HG03103 (cell line): ENCODE results near the gene ZNF184.

ENCODE experiments used
- ATAC-seq: cut with Tn5 transposase; IDR thresholded peaks from one replicate; pipeline ENCODE4 v1.9.1; 2021; ENCODE audit warnings: low read depth; ENCODE audit not compliant: unreplicated experiment

The ZNF184 gene

GRCh38 chr6:27479319-27480182 is 6.6 kb upstream of the ZNF184 start:
- peak; percentile 51 for ATAC-seq

- peak; percentile 59 for ATAC-seq
Measured at GRCh38 chr6:27478706-27479318, 5.9 kb upstream of the ZNF184 start.

GRCh38 chr6:27478141-27478705 is 5.3 kb upstream of the ZNF184 start:
- peak; percentile 9 for ATAC-seq

DNA sequence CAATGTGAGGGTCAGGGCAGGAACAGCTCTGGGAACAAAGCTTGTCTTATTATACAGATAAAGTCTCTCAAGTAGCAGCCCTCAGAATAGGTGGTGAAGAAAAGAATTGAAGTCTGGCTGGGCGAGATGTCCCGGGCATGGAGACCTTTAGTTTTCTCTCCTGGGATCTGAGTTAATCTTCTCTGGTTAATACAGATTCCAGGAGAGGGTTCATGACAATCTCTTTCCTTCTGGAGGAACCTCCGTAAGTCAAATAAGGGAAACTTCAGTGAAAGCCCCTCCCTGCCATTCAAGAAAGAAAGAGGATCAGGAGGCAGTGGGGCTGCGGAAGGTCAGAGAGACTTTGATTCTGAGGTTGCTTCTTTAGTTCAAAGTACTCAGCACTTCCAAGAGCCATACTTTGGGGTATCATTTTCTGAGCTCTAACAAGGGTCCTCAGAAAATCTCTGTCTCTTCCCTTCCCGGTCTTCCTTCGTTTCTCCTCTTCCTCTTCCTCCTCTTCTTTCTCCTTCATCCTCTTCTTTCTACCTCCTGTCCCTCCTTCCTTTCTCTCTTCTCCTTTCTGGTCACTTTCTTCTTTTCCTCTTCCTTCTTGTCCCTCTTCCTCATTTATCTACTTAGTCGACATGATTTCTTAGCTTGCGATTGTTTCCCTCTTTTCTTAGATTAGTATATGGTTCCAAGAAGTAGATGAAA is 4.6 kb upstream of the ZNF184 start:
- ATAC-seq, result no peak

DNA sequence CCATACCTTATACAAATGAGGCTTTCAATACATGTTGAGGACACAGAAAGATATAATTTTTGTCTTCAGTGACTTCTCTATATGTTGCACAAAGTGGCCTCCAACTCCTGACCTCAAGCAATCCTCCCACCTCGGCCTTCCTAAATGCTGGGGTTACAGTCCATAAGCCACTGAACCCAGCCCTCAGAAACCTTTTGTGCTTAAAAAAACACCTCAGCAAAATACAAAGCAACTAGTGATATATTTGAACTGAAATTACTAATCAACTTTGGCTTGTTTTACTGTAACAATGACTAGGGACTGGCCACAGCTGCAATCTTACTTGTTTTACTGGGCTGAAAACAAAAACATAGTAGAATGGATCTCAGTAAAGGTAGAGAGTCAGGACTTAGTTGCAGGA is 3.2 kb upstream of the ZNF184 start:
- ATAC-seq, result no peak

DNA sequence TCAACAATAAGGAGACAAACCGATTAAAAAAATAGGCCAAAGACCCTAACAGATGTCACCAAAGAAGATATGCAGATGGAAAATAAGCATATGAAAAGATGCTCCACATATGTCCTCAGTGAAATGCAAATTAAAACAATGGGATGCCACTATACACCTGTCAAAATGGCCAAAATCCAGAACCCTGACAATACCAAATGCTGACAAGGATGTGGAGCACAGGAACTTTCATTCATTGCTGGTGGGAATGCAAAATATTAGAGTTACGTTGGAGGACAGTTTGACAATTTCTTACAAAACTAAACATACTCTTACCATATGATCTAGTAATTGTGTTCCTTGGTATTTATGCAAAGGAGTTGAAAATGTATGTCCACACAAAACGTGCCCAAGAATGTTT is 1.8 kb upstream of the ZNF184 start:
- ATAC-seq, result no peak

GRCh38 chr6:27474172-27474465 is 1.2 kb upstream of the ZNF184 start:
- ATAC-seq, result no peak

DNA sequence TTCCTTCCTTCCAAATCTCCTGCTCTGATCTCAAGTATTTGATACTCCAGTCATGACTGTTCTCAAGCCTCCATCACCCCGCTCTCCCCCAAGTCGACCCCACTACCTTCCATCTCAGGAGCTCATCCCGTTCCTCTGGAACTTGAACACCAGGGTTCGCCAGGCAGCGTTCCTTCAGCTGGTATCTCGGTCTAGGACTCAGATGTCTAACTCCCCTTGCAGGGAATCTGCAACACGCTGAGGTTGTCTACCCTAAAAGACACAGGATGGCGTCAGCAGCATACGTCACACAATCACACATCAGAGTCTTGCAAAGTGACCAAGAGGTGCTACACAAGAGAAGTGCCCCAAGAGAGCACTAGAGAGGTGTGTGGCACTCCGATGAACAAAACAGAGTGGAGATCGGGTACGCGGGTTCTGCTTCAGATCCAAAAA is 706 bp downstream of the ZNF184 start:
- peak; percentile 42 for ATAC-seq

DNA sequence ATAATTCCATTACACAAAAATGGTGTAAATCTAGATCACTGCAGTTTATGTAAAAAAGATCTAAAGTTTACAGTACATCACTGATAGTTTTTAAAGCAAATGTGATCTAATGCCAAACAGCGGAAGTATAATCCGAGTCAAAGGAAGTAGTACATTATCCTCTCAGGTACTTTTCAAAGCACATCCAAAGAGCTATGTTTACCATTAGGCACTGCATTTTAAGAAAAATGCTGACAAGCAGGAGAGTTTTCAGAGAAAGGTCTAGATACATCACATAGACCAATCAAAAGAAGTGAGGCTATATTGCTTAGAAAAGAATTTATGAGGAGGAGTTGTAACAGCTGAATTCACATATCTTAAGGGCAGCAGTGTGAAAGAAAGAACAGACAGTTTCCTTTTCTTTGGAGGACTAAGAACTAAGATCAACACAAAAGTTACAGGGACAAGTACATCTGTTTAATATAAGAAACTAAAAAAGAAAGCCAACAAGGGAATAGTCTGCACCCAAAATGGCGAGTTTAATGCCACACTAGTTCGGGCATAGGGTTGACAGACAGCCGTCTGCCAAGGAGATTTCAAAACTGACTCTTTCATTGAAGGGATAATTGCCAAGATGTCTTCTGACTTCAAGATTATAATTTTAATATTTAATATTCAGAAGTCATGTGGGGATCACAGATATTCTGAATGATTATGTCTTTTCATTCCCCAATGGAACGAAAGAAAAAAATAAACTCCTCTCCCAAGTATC is 1.4 kb downstream of the ZNF184 start:
- ATAC-seq, result no peak

GRCh38 chr6:27470023-27470422 is 2.9 kb downstream of the ZNF184 start:
- no peak for ATAC-seq

GRCh38 chr6:27468334-27468733 is 4.6 kb downstream of the ZNF184 start:
- no peak for ATAC-seq

DNA sequence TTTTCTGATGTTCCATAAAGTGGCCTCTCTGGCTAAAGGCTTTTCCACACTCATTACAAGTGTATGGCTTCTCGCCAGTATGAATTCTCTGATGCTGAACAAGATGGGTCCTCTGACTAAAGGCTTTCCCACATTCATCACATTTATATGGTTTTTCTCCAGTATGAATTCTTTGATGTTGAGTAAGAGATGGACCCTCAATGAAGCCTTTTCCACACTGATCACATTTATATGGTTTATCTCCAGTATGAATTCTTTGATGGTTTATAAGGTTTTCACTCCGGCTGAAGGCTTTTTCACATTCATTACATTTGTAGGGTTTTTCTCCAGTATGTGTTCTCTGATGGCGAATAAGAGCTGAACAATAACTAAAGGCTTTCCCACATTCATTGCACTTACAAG is 20.4 kb downstream of the ZNF184 start:
- ATAC-seq, result no peak

DNA sequence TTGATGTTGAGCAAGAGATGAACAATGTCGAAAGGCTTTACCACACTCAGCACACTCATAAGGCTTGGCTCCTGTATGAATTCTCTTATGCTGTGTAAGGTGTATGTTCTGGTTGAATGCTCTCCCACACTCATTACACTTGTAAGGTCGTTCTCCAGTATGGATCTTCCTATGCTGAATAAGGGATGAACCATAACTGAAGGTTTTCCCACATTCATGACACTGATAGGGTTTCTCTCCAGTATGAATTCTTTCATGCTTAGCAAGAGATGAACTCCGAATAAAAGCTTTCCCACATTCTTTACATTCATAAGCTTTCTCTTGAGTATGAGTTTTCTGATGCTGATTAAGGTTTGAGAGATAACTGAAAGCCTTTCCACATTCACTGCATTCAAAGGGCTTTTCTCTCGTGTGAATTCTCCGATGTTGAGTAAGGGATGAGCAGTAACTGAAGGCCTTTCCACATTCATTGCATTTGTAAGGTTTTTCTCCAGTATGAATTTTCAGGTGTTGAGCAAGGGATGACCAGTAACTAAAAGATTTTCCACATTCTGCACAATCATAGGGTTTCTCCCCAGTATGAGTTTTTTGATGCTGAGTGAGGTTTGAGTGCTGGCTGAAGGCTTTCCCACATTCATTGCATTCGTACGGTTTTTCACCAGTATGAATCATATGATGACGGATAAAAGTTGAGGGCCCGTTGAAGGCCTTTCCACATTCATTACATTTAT is 21.1 kb downstream of the ZNF184 start:
- ATAC-seq, result no peak

DNA sequence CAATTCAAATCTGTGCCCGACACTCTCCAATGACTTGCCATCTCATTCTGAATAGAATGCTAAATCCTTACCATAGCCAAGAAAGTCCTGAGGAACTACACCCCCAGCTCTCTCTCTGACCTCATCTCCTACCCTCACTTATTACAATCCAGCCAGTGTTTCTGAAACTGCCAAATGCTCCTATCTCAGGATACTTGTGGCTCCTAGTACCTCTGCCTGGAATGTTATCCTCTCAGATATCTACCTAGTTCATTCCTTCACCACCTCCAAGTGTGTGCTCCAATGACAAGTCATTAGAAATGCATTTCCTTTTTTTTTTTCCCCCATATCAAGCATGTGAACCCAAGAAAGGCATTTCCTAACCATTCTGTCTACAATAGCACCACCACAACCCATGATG is 24.4 kb downstream of the ZNF184 start:
- ATAC-seq, result no peak

DNA sequence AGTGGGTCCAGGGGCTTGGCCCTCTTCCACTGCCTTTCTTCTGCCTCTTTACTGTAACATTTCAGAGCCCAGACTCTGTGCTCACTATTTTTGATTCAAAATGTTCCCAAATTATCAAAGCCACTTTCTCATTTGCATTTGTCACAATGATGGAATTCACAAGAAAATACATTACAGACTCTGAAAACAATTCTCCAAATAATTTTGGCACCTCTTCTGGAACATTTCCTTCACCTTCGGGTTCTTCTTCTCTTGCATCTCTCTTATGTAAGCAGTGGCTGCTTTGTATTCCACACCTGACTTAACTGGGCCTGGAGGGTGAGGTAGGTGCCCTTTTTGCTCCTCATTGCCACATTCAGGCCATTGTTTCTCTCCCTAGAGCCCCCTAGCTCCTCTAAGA is 30.0 kb downstream of the ZNF184 start:
- ATAC-seq, result no peak

DNA sequence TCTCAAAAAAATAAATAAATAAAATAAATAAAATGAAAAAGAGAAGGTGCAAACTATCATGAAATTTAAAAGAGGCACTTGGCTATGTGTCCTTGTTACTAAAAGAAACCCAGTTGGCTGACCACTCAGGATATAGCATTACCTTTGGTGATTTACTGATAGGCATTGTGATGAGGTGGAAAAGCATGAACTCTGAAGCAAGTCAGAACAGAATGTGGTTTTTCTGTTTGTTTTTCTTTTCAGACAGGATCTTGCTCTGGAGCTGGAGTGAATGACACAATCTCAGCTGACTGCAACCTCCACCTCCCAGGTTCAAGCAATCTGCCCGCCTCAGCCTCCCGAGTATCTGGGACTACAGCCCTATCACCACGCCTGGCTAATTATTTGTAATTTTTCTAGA is 31.9 kb downstream of the ZNF184 start:
- no peak for ATAC-seq

DNA sequence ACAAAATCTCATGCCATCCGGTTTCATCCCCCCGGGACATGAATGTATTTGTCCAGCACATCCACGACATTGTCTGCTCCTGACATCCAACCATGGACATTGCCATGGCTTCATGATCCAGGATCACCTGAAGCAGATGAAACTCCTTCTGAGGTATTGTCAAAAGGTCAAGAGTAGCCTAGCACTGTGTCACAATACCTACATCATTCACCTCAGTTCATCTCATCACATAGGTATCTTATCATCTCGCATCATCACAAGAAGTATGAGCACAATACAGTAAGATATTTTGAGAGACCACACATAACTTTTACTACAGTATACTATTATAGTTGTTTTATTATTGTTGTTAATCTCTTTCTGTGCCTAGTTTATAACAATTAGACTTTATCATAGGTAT is 33.5 kb downstream of the ZNF184 start:
- ATAC-seq, result no peak

DNA sequence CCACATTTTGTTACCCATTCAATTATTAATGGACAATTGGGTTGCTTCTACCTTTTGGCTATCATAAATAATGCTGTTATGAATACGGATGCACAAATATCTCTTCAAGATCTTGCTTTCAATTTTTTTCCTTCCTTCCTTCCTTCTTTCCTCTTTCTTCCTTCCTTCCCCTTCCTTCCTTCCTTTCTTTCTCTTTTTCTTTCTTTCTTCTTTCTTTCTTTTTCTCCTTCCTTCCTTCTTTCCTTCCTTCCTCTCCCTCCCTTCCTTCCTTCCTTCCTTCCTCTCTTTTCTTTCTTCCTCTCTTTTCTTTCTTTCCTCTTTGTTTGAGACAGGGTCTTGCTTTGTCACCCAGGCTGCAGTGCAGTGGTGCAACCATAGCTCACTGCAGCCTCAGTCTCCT is 39.2 kb downstream of the ZNF184 start:
- ATAC-seq, result no peak

- no peak for ATAC-seq
Measured at GRCh38 chr6:27428966-27429365, 43.9 kb downstream of the ZNF184 start.

- ATAC-seq, result no peak
Measured at GRCh38 chr6:27428502-27428901, 44.4 kb downstream of the ZNF184 start.
